Measurements from ENCODE around the gene CFAP77. TPM values are rescaled to one million over a fixed set of nuclear protein-coding genes. Genes with fewer than 3 reads are reported as not detected.

The CFAP77 gene
- total RNA-seq, 4 donors from 2014 or later: not detected

DNA sequence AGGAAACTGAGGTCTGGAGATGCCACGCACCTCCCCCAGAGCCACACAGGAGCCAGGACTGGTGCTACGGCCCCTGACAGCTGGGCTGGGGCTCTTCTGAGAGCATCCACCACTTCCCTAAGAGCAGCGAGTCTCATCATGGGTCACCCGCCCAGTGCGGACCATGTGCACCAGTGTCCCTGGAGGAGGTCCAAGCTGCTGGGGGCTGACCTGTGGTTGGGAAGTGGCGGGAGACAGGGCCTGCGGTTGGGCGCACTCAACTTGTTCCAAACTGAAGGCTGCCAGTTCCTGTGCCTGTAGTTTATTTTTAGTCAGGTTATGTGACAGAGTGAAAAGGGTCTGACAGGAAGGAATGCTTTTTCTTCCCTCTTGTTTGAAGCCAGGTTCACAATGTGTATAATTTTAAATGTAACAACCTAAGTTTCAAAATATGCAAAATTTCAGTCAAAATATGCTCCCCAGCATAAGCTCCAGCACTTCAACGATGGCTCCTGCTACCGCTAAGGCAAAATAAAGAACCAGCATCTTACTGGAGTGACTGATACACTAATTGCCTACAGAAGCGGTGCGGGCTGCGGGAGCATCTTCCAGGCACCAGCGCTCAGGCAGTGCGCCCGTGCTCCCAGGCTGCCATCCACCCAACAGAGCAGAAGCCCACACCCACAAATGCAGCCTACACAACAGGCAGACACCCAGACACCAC lies 187.2 kb downstream of the CFAP77 start:
- H3K27me3 ChIP-seq: peaks cover 5% of the 10 kb centered on the region
- 89% methylated on average over 16 of the region's 16 CpGs; no CpG with 5 or more reads in 1 of the 2 donors for WGBS, 2 donors (ENCODE audit: low coverage in 1 of 2)
- H3K4me1 ChIP-seq: no peaks in the 10 kb centered on the region
- intact Hi-C loops (cut with DNase I; ENCODE audit: low total_unique reads) (no loop called here), in situ Hi-C loops (cut with MboI; ENCODE audit: low pct_ligation_motif_present in 1 of 4, low pct_unique_long_range_greater_than_20kb in 1 of 4, low sequenced_read_pairs in 3 of 4) (no loop called here)
- TF ChIP-seq, protein P1, sequence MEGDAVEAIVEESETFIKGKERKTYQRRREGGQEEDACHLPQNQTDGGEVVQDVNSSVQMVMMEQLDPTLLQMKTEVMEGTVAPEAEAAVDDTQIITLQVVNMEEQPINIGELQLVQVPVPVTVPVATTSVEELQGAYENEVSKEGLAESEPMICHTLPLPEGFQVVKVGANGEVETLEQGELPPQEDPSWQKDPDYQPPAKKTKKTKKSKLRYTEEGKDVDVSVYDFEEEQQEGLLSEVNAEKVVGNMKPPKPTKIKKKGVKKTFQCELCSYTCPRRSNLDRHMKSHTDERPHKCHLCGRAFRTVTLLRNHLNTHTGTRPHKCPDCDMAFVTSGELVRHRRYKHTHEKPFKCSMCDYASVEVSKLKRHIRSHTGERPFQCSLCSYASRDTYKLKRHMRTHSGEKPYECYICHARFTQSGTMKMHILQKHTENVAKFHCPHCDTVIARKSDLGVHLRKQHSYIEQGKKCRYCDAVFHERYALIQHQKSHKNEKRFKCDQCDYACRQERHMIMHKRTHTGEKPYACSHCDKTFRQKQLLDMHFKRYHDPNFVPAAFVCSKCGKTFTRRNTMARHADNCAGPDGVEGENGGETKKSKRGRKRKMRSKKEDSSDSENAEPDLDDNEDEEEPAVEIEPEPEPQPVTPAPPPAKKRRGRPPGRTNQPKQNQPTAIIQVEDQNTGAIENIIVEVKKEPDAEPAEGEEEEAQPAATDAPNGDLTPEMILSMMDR (IDR thresholded peaks at IDR 0.05): no peak
- TF ChIP-seq EP300 (IDR thresholded peaks at IDR 0.05; ENCODE audit: low read depth) (no peak), POLR2AphosphoS5 (IDR thresholded peaks at IDR 0.05) (no peak), POLR2A (IDR thresholded peaks at IDR 0.05) (no peak)
- no peak for DNase-seq
- no peak overlapping the region for H3K27ac ChIP-seq
- H3K36me3 ChIP-seq: peaks cover 0 to 9% (median 1%) of the 10 kb centered on the region in 4 donors
- H3K4me3 ChIP-seq: no peak overlapping the region
- no peaks in the 10 kb centered on the region for H3K9me3 ChIP-seq

GRCh38 chr9:132600326-132600984 lies 190.4 kb downstream of the CFAP77 start:
- H3K36me3 ChIP-seq: no peaks in the 10 kb centered on the region
- in situ Hi-C loops (cut with MboI; ENCODE audit: low pct_ligation_motif_present in 1 of 4, low pct_unique_long_range_greater_than_20kb in 1 of 4, low sequenced_read_pairs in 3 of 4): no loop called here

DNA sequence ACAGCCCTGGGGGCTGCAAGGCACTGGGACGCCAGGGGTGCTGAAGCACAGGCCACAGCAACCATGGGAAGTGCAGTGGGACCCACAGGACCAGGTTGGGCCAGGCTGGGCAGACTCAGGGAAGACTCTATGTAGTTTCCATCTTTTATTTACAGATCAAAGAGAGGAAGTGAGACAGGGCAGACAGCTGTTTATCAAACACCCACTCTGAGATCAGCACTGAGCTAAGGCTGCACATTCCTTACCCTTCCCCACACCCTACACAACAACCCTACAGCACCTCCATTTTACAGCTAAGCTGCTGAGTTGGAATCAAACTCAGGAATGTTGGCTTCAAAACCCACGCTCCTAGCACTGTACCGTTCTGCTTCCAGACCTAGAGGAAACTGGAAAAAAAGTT lies 192.2 kb downstream of the CFAP77 start:
- no peaks in the 10 kb centered on the region for H3K27me3 ChIP-seq
- 70 to 77% methylated on average over 3 of the region's 3 CpGs for WGBS, 2 donors (ENCODE audit: low coverage in 1 of 2)
- no peaks in the 10 kb centered on the region for H3K36me3 ChIP-seq

More at GRCh38 chr9:132600326-132600984, 190.4 kb downstream of the CFAP77 start:
- no peak for DNase-seq
- WGBS, 2 donors (ENCODE audit: low coverage in 1 of 2): 75 to 93% methylated on average over 2 to 12 of the region's 12 CpGs
- intact Hi-C loops (cut with DNase I; ENCODE audit: low total_unique reads): no loop called here
- Histone ChIP-seq H3K4me1 (no peaks in the 10 kb centered on the region), H3K27me3 (no peaks in the 10 kb centered on the region), H3K27ac (no peak overlapping the region), H3K9me3 (no peaks in the 10 kb centered on the region), H3K4me3 (no peak overlapping the region)
- TF ChIP-seq POLR2A (IDR thresholded peaks at IDR 0.05): no peak
- TF ChIP-seq, protein P1 (IDR thresholded peaks at IDR 0.05): no peak
- no peak for TF ChIP-seq POLR2AphosphoS5 (IDR thresholded peaks at IDR 0.05)

DNA sequence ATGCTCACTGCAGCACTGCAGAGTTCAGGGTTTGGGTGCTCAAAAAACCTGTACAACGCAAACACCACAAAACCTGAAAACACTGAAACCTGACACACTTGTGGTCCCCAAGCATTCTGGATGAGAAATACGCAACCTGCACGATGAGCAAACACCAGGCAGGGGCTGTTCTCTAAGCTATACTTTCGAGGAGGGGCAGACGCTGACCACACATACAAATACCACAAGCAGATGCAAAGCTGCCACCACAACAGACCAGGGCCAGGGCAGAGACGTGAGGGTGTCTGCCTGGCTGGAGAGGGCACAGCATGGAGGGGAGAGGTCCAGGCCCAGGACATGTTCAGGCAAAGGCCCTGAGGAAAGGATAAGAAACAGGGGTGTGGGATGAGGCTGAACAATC lies 195.4 kb downstream of the CFAP77 start:
- 92% methylated on average over 6 of the region's 6 CpGs; no CpG with 5 or more reads in 1 of the 2 donors for WGBS, 2 donors (ENCODE audit: low coverage in 1 of 2)
- no peak for DNase-seq
- no peak overlapping the region for H3K4me3 ChIP-seq
- intact Hi-C loops (cut with DNase I; ENCODE audit: low total_unique reads) (no loop called here), in situ Hi-C loops (cut with MboI; ENCODE audit: low pct_ligation_motif_present in 1 of 4, low pct_unique_long_range_greater_than_20kb in 1 of 4, low sequenced_read_pairs in 3 of 4) (no loop called here)
- peaks cover 0 to 7% (median 0%) of the 10 kb centered on the region in 4 donors for H3K36me3 ChIP-seq
- TF ChIP-seq POLR2A (IDR thresholded peaks at IDR 0.05): no peak
- no peak for TF ChIP-seq POLR2AphosphoS5 (IDR thresholded peaks at IDR 0.05)
- H3K27me3 ChIP-seq: no peaks in the 10 kb centered on the region
- H3K9me3 ChIP-seq: no peaks in the 10 kb centered on the region
- H3K4me1 ChIP-seq: no peaks in the 10 kb centered on the region
- no peak overlapping the region for H3K27ac ChIP-seq

More for the DNA sequence above, 192.2 kb downstream of the CFAP77 start:
- Histone ChIP-seq H3K4me3 (no peak overlapping the region), H3K27ac (no peak overlapping the region), H3K4me1 (no peaks in the 10 kb centered on the region), H3K9me3 (no peaks in the 10 kb centered on the region)
- in situ Hi-C loops (cut with MboI; ENCODE audit: low pct_ligation_motif_present in 1 of 4, low pct_unique_long_range_greater_than_20kb in 1 of 4, low sequenced_read_pairs in 3 of 4) (no loop called here), intact Hi-C loops (cut with DNase I; ENCODE audit: low total_unique reads) (no loop called here)
- no peak for DNase-seq
- TF ChIP-seq EP300 (IDR thresholded peaks at IDR 0.05; ENCODE audit: low read depth): no peak
- no peak for TF ChIP-seq POLR2AphosphoS5 (IDR thresholded peaks at IDR 0.05)
- TF ChIP-seq, protein P1 (IDR thresholded peaks at IDR 0.05): no peak
- no peak for TF ChIP-seq POLR2A (IDR thresholded peaks at IDR 0.05)

All from transverse colon (tissue), 4 donors.